Non-pigmented ciliary epithelial cell (primary cell): ENCODE data around the gene FHL2.

Source experiments
- DNase-seq: peaks from one replicate; pipeline ENCODE4 v3.0.0-alpha.2; 2010; ENCODE audit warnings: low read depth

The FHL2 gene

DNA sequence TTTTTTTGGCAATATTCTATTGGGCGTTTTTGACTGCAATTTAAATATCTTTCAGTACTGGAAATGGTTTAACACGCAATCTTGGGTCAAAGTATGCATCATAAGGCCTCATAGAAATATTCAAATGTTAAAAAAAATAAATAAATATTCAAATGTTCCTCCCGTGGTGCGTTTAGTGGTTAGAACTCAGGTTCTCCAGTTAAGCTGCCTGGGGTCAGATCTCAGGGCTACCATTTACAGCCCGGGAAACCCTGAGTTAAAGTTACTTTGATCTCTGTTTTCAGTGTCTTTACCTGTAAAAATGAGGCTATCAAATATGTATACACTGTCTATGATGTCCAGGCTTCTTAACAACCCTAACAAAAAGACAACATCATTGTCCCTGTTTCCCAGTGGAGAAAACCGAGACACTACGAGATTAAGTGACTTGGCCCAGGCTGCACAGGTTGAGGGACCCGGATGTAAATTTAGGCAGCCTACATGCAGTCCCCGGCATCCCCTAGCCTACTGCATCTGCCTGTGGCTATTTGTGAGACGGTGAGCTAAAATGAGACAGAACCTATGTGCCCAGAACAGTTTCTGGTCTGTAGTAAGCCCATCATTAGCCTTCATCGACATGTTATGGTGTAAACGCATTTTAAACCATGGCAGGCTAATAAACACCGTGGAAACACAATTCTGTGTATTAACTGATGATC is 1.7 kb downstream of the FHL2 start:
- DNase-seq = no peak

DNA sequence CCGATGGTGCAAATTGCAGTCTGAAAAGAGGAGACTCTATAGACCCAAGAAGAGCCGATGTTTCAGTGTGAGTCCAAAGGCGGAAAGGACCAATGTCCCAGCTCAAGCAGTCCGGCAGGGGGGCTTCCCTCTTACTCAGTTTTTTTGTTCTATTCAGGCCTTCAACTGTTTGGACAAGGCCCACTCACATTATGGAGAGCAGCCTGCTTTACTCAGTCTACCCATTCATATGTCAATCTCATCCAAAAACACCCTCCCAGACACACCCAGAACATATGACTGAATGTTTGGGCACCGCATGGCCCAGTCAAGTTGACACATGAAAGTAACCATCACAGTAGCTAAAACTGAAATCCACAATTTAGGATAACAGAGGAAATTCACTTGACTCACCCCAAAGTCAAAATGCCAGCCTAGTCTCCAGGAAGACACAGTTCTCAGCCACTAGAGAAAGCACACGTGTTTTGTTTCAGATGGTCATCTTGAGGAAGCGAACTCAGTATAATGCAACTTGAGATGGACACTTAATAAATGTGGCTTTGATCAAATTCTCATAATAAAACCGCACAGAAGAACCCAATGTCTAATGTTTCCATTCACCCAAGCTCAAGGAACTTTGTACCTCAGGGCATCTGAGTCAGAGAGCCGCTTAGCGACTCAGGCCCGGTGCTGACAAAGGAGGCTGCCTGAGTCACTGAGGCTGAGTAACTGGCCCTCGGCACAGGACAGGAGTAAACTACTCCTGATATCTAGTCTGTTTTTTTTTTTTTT is 2.4 kb downstream of the FHL2 start:
- DNase-seq = peak; percentile 92

DNA sequence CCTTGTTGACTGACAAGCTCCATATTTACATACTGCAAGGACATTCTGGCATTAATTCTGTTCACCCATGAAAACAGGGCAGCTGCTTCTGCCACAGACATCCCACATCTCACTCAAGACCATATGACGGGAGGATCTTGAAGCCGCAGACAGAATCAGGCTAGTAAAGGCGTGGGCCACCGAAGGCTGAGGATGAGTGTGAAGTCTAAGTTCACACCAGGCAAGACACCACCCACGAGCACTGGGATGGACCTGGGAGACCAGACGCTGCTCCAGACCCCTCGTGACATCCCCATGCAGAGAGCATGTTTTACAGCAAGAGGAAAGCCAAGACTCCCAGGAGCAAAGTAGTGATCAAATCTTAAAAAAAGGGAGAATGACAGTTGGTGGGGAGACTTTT is 3.2 kb downstream of the FHL2 start:
- DNase-seq = no peak

DNA sequence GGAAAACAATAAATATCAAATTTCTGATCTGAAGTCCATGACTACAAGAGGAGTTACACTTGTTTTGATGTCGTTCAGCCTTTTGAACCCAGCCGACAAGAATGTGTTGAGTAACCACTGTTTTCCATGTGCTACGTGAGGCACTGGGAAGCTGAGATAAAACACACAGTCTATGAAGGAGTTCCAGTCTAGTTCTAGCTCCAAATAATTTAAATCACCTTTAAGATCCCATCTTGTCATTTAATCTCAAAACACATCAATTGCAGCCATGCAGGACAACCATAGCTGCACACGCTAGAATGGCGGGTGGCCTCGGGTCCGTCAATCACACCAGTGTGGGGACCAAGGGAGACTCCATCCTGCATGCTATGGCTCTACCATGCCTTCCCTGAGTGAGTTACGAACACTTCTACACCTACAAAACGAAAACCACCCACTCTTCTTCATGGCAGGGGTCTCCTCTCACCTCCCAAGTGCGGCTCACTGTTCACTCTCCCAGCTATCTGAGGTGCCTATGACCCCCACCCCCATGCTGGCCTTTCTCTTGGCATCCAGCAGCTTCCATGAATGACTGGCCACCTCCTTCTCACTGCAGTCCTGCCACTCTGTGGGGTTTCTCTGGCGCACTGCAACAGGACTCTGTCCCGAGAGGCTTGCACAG is 3.8 kb downstream of the FHL2 start:
- DNase-seq = no peak

DNA sequence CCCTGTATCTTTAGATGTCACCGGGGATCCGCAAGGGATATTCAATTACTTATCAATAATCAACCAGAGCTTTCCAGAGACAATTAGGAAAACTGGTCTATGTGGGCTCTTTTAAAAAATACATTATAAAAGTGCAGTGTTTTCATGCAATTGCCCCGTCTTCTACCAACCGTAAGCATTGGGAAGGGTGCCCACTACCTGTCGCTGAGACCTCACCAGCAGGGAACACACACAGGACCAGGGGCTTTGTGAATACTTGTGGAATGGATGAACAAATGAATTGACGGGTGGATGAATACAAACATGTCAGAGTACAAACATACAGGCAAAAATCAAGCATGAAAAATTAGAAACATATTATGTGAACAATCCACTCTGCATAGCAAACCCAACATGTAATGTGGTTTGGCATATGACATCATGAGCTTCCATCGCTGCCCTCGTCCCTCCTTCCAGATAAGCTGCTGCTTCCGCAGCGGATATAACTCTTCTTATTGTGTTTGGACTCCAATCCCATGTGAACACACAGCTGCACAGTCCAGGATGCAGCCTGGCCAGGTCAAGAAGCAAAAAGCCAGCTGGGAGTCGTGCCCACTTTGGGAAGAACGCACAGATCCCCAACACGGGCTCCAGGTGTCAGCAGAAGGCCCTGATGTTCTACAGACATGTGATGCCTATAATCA is 5.3 kb downstream of the FHL2 start:
- peak; percentile 92 for DNase-seq

DNA sequence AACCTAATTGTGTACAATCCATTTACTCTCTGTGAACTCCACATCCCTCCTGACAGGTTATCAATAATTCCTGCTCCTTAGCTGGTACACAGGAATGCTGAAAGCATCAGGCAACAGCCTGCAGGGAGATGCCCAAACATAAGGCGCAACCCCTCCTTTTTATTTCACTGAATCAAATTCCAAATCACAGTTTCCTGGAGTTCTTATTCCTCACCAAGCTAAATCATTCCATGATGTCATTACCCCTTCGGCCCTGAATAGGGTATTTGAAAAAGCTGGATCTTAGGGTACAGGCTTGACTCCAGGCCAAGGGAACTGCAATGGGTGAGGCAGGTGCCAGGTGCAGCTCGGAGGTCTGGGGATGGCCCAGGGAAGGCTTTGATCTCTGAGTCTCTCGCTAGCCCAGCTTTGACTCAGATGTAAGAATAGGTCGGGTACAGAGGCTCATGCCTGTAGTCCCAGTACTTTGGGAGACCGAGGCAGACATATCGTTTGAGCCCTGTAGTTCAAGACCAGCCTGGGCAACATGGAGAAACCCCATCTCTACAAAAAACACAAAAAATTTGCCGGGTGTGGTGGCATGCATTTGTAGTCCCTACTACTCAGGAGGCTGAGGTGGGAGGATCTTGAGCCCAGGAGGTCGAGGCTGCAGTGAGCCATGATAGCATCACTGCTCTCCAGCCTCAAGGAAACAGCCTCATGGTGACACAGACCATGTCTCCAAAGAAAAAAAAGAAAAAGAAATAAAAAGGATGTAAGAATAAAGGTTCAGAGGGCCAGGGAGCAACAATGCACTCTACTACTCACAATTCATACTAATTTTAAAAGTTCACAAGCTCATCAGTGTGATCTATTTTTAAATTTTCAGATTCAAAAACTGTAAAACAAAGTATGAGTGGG is 6.8 kb downstream of the FHL2 start:
- no peak for DNase-seq

DNA sequence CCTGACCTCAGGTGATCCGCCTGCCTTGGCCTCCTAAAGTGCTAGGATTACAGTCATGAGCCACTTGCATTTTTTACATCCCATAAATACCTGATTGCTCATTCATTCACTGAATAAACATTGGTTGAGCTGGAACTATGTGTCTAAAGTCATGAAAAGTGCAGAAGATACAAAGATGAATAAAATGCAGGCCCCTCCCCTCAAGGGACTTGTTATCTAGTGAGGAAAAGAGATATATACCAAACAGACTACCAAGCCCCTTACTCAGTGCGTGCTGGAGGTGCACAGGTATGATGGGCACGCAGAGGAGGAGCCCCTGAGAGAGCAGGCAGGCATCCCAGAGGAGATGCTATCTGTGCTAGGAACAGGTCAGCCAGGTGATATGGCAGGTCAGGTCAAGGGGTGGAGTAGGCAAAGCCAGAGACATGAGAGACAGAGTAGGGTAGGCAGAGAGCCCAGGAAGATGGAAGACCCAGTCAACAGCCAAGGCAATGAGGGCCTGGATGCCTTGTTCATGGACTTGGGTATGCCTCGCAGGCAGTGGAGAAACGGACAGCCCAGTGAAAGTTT is 7.7 kb downstream of the FHL2 start:
- peak; percentile 74 for DNase-seq

DNA sequence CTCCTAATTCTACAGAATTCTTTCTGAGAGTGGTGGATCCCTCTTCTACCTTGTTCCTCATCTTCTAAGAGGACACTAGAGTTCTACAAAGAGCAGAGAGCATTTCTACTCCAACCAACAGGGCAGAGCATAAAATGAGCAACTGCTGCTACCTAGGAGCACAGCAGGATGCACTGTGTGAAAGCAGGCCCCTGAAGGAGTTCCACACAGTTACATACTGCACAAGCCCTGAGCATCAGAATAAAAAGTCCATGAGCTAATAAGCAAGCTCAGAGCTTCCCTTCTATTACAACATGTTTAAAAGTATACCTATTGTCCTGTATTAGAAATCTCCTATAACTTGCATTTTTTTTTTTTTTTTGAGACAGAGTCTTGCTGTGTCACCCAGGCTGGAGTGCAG is 8.4 kb downstream of the FHL2 start:
- DNase-seq = no peak

DNA sequence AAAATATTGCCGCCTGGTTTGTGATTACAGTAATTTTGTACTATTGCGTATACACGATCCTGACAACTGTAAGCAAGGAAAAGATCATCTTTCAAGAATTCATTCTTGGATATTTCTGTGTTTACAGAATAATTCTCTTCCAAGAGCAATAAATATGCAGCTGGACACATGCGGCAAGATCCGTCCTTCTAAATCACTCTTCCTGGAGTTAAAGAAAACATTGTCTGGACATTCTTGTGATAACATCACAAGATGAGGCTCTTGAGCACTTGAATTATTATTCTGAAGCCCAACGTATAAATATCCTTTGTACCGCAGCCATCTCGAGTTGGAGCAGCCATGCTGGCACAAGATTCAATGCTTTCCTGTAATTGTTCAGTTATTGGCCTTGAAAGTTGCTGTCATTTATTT is 9.9 kb downstream of the FHL2 start:
- DNase-seq = peak; percentile 87

DNA sequence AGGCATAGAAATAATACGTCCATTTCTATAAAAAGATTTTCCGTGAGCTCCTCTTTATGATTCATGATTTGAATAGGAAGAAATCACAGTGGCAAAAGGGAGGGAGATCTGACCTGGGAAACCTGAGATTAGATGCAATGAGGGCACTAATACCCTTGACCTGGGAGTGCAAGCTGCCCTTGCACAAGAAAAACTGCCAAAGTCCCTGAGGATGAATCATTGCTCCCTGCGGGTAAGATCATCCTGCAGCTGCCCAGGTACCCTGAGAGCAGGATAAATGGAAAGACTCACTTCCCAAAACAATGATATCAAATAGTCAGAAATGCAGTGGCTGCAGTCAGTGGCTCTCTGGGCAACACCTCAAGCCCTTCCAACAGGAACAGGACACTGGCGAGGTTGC is 11.6 kb downstream of the FHL2 start:
- no peak for DNase-seq

DNA sequence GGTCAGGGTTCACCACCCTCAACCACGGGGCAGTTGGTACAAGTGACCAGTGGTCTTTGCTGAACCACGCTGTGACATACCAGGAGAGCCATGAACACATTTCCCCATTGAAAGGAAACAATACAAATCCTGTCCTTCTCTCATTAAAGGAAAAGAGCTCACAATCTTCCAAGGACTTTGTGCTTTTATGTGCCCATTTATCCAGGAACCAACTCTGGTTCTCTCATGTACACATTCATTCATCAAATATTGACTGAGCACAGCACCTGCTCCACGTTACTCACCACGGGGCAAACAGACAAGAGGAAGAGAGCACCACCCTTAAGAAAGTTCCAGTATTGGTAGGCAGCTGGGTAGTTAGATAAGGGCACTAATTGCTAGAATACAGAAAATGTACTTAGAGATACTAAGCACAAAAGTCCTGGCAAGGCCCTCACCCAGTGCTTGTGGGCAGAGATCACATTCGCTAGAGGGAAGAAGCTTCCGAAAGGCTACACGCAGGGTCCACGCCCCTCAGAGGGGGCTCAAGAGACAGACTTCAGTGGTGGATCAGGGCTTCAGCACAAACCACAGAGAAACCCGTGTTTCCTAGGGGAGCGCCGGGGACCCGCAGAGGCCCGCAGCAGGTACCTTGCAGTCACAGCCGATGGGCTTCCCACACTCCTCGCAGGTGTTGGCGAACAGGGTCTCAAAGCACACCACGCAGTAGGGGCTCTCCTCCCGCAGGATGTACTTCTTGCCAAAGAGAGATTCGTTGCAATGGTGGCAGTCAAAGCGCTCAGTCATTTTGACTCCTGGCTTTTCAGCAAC is 12.9 kb downstream of the FHL2 start:
- DNase-seq = no peak

DNA sequence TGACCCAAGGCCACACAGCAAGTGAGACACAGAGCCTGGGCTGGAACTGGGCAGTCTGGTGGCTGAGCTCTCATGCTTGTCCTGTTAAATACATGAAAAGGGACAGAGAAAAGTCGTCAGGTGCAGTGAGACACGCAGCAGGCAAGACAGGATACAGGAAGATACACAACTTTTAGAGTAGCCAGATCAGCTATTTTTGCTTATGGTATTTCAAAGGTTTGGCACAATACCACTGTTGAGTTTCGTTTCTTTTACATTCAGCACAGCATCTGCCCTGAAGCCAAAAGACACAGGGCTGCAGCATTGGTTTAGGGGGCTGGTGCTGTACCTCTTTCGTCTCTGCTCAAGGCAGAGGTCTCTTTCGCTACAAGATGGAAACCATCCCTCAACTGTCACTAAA is 14.0 kb downstream of the FHL2 start:
- DNase-seq = no peak

DNA sequence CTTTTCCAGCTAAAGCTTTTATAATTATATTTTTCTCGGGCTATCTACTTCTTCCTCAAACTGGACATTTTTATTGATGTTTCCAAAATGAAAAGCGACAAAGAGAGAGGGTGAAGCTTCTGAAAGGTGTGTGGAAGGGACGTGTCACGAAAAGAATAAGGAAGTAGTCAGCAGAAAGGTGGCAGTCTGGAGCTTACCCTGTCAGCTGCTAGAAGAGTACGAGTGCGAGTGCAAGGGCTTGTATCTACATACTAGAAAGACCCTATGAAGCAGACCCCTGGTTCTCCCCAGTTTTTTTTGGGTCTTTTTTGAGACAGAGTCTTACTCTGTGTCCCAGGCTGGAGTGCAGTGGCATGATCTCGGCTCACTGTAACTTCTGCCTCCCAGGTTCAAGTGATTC is 14.6 kb downstream of the FHL2 start:
- no peak for DNase-seq

DNA sequence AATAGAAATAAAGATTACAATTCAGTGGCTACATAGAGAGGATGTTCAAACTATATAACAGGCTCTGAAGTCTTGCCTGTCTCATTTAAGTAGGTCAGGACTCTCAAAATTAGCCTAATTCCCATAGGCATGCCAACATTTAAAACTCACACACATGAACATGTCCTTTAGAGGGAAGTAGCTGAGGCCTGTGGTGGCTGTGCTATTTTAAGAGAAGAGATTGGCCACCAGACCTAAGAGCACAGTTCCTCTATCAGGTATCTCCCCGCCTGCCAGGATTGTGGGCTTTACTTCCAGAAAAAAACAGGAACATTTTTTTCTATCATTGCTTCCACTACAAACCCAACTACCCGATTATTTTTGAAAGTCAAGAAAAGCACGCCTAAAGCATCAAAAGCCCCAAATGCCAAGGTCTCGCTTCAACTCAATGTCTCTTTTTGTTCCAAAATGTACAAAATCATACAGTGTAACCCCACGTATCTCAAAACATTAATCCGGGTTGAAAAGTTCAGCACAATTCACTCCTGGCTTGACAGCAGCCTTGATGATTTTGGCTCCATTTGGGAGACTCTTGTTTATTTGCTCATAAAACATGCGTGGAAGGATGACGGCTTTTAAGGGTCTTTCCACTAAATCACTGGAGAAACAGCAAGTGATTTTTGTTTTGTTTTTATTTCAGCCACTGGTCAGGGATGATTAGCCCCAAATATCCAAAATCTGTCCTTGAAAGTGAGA is 15.3 kb downstream of the FHL2 start:
- DNase-seq = no peak

DNA sequence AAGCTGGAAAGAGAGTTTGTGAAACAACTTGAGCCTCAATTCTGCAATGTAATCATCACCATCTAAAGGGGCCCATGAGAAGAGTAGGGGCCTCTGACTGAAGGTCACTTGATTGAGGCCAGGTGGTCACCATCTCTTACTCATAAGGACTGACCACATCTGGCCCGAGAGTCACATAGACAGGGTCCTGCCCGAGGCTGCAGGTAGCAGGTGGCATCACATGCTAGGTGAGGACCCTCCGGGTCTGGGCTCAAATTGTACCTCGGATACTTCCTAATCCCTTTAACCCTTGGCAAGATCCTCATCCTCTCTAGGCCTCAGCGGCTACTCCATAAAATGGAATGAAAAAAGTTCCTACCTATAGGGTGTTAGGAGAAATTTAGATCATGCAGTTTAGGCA is 16.7 kb downstream of the FHL2 start:
- DNase-seq = no peak

DNA sequence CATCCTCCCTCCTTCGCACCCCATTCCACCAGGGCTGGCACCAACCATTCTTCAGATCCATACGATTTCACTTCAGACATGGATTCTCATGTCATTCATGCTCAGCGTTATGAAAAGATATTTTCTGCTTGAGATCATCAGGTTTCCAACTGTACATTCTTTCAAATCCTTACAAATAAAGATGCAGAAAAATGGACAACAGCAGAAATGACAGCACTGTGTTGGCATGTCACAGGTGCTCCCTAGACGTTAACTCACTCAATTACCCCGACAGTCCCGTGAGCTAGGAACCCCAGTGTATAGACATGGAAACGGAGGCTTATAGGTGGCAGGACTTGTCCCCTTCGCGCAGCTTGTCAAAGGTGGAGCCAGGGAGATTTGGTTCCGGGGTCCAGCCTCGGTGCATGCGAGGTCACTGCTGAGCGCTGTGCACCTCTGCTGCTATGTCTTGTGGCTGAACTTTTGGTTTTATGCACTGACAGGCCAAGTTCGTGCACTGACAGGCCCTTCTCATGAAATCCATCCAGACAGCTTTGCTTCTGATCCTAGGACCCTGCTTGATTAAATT is 17.7 kb downstream of the FHL2 start:
- DNase-seq = no peak

DNA sequence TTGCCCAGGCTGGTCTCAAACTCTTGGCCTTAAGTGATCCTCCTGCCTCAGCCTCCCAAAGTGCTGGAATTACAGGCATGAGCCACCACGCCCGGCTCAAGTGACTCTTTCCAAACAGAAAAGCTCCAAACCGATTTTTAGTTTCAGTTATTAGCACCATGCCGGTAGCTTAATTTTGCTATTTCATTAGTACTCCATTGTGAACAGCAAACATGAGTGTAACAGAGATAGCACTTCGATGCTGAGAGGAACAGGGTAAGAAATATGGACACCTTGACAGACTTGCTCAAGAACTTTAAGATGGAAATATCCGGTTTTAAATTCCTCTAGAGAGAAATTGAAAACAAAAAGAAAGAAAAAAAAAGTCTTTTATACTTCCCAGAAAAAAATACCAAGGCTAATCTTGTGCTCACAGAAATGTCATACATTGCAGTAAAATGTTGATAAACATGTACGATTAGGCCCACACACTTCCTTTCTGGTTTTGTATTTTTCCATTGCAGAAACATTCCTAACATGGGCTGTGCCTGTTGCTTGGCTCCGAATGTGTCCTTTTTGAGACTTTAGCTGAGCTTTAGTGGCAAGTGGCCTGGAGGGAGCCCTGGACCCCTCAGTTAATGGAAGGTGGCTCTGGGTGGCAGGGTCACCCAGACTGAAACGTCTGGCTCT is 18.3 kb downstream of the FHL2 start:
- no peak for DNase-seq

DNA sequence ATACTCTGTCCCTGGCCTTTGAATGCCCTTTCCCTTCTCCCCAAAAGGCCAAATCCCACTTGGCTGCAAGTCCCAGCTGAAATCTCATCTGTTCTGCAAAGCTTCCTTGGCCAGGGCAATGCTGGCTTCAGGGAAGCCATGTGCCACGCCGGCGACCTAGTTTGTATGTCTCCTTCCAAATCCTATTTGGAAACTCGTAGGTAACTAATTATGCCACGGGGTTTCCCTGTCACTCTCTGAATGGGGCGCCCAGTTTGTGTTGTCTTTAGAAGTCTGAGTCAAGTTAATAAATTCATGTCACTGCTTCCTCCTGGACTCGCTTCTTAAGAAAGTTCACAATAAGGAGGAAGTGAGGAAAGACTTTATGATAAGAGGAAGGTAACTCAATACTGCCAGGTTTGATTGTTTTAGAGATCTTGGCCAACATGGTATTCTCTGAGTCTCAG is 19.1 kb downstream of the FHL2 start:
- DNase-seq = no peak

DNA sequence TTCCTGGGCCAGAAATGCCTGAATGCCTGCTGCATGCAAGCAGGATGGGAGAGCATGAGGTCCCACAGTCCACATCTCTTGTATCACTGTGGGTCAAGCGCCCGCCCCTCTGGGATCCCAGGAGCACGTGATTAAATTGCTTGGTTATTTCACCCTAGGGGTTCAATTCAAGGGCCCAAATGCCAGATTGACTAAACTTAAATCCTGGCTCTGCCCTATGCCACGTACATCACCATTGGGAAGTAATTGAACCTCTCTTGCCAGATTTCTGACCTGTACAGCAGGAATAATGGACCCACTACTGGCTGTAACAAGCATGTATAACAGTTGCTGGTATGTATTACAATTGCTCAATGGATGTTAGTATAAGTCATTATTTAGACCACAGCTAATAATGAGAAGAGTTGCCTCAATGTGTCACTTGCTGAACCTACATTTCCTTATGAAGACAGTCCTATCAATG is 19.9 kb downstream of the FHL2 start:
- DNase-seq = no peak
